ENCODE data around the gene TXNDC8. TPM values are rescaled to one million over a fixed set of nuclear protein-coding genes. Genes with fewer than 3 reads are reported as not detected.

Gene TXNDC8
- total and polyA plus RNA-seq, 2 of the 13 experiments (the other 11 are each of a cell fraction or from before 2014, with no cell fraction given) = not detected

- TF ChIP-seq ZNF83 (CRISPR knock-in tag; IDR thresholded peaks at IDR 0.05; ENCODE audit: borderline replicate concordance) (no peak), RBFOX2 (IDR thresholded peaks at IDR 0.05; ENCODE audit: low read depth, low read length) (peak; percentile 76), ATF3 (CRISPR knock-in tag; IDR thresholded peaks at IDR 0.05) (0 out of 2 replicates have a peak, but pooled peaks have one; percentile 7), ZNF264 (CRISPR knock-in tag; IDR thresholded peaks at IDR 0.05) (peak; percentile 72; the same call in 1 of the 2 replicates), ZSCAN20 (CRISPR knock-in tag; IDR thresholded peaks at IDR 0.05; ENCODE audit: borderline replicate concordance) (peak; percentile 37; the same call in 1 of the 2 replicates), SOX5 (CRISPR knock-in tag; IDR thresholded peaks at IDR 0.05; ENCODE audit: borderline replicate concordance) (no peak), MYNN (CRISPR knock-in tag; IDR thresholded peaks at IDR 0.05; ENCODE audit: low read depth) (no peak), ARNTL (CRISPR knock-in tag; IDR thresholded peaks at IDR 0.05) (0 out of 2 replicates have a peak, but pooled peaks have one; percentile 21), NKX3-1 (CRISPR knock-in tag; IDR thresholded peaks at IDR 0.05) (no peak), ZNF841 (CRISPR knock-in tag; IDR thresholded peaks at IDR 0.05; ENCODE audit: borderline replicate concordance) (no peak; the same call in 1 of the 2 replicates), GABPA (IDR thresholded peaks at IDR 0.05; ENCODE audit: low read depth, low read length) (no peak), GABPA (CRISPR knock-in tag; IDR thresholded peaks at IDR 0.05; ENCODE audit: low read depth) (no peak), IRF9 (CRISPR knock-in tag; IDR thresholded peaks at IDR 0.05; ENCODE audit: borderline replicate concordance) (0 out of 2 replicates have a peak, but pooled peaks have one; percentile 11), SUZ12 (IDR thresholded peaks at IDR 0.05; ENCODE audit: low read depth, low read length) (no peak), ZMYM2 (CRISPR knock-in tag; IDR thresholded peaks at IDR 0.05) (no peak), ZNF605 (CRISPR knock-in tag; IDR thresholded peaks at IDR 0.05) (no peak; the same call in 1 of the 2 replicates), ZNF33A (CRISPR knock-in tag; IDR thresholded peaks at IDR 0.05; ENCODE audit: borderline replicate concordance) (no peak), CBX1 (IDR thresholded peaks at IDR 0.05; ENCODE audit: low read depth) (no peak), KAT2B (IDR thresholded peaks at IDR 0.05; ENCODE audit: borderline replicate concordance, low read depth, low read length) (no peak), CENPBD1 (CRISPR knock-in tag; IDR thresholded peaks at IDR 0.05; ENCODE audit: borderline replicate concordance, low read depth) (no peak), EHMT2 (IDR thresholded peaks at IDR 0.05; ENCODE audit: borderline replicate concordance, low read depth, low read length) (no peak), TBP (CRISPR knock-in tag; IDR thresholded peaks at IDR 0.05) (no peak), ZNF138 (CRISPR knock-in tag; IDR thresholded peaks at IDR 0.05; ENCODE audit: low read depth) (no peak), ZNF263 (CRISPR knock-in tag; IDR thresholded peaks at IDR 0.05) (no peak)
- TF ChIP-seq, protein P1, sequence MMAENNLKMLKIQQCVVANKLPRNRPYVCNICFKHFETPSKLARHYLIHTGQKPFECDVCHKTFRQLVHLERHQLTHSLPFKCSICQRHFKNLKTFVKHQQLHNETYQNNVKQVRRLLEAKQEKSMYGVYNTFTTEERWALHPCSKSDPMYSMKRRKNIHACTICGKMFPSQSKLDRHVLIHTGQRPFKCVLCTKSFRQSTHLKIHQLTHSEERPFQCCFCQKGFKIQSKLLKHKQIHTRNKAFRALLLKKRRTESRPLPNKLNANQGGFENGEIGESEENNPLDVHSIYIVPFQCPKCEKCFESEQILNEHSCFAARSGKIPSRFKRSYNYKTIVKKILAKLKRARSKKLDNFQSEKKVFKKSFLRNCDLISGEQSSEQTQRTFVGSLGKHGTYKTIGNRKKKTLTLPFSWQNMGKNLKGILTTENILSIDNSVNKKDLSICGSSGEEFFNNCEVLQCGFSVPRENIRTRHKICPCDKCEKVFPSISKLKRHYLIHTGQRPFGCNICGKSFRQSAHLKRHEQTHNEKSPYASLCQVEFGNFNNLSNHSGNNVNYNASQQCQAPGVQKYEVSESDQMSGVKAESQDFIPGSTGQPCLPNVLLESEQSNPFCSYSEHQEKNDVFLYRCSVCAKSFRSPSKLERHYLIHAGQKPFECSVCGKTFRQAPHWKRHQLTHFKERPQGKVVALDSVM (CRISPR knock-in tag; IDR thresholded peaks at IDR 0.05) = no peak
- TF ChIP-seq, protein P2, sequence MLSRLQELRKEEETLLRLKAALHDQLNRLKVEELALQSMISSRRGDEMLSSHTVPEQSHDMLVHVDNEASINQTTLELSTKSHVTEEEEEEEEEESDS (CRISPR knock-in tag; IDR thresholded peaks at IDR 0.05; ENCODE audit: borderline replicate concordance) = no peak
These were observed 81.1 kb downstream of the TXNDC8 start, which contains the start of gene TXN (continued) for GRCh38 chr9:110256380-110257096.

All from HepG2 (cell line).